ENCODE results near the gene CPSF4. TPM values are rescaled to one million over a fixed set of nuclear protein-coding genes. Genes with fewer than 3 reads are reported as not detected.

The CPSF4 gene
- total RNA-seq, 2 experiments from 2014 or later: 84.4 to 88.6 TPM

GRCh38 chr7:99437946-99438572 is 684 bp upstream of the CPSF4 start:
- no peaks in the 10 kb centered on the region for H3K9me2 ChIP-seq (ENCODE audit: insufficient read depth, low read length)
- intact Hi-C loops (cut with micrococcal nuclease; ENCODE audit: unreplicated experiment): loop anchor here (1.0 to 2.0 kb wide), 2 partner anchors 29 to 30 kb away; partner anchors contain the start of genes ATP5MF, BUD31 and PDAP1
- peak overlapping the region; percentile 24 for H3K27ac ChIP-seq (ENCODE audit: low read depth, low read length, poor library complexity, severe bottlenecking)
- no TSS peak for BruUV-seq (replicated peaks)
- H3K4me2 ChIP-seq (ENCODE audit: low read length): peak overlapping the region; percentile 93
- H4K20me1 ChIP-seq (ENCODE audit: insufficient read depth, low read length): peaks cover 11% of the 10 kb centered on the region
- POLR2A ChIA-PET: interaction anchor here (0.6 to 1.3 kb wide), 6 partner anchors 30 to 1268 kb away, joined by 3 to 11 read pairs (median 3); partner anchors contain the start of genes BUD31, PDAP1, POP7 and ZKSCAN5
- CTCF ChIA-PET (ENCODE audit: unreplicated experiment): interaction anchor here (0.5 to 0.6 kb wide), 2 partner anchors 167 to 1540 kb away, joined by 4 read pairs; no protein-coding TSS in a partner anchor
- peak overlapping the region; percentile 86 for H3K4me3 ChIP-seq (ENCODE audit: low read depth, low read length, poor library complexity, severe bottlenecking)
- no peak for TF ChIP-seq EZH2phosphoT487 (IDR thresholded peaks at IDR 0.05; ENCODE audit: borderline replicate concordance, low read depth, low read length)
- TF ChIP-seq, protein P1, sequence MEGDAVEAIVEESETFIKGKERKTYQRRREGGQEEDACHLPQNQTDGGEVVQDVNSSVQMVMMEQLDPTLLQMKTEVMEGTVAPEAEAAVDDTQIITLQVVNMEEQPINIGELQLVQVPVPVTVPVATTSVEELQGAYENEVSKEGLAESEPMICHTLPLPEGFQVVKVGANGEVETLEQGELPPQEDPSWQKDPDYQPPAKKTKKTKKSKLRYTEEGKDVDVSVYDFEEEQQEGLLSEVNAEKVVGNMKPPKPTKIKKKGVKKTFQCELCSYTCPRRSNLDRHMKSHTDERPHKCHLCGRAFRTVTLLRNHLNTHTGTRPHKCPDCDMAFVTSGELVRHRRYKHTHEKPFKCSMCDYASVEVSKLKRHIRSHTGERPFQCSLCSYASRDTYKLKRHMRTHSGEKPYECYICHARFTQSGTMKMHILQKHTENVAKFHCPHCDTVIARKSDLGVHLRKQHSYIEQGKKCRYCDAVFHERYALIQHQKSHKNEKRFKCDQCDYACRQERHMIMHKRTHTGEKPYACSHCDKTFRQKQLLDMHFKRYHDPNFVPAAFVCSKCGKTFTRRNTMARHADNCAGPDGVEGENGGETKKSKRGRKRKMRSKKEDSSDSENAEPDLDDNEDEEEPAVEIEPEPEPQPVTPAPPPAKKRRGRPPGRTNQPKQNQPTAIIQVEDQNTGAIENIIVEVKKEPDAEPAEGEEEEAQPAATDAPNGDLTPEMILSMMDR (conservative IDR thresholded peaks at IDR 0.05; ENCODE audit: low read length): no peak
- H3K79me2 ChIP-seq (ENCODE audit: insufficient read depth, low read depth, low read length): peaks cover 37% of the 10 kb centered on the region
- H2AFZ ChIP-seq (ENCODE audit: low read length): peak overlapping the region; percentile 77
- no peak for DNase-seq (ENCODE audit: low spot score)
- H3K9me3 ChIP-seq (ENCODE audit: low read length): no peaks in the 10 kb centered on the region
- peaks cover 28% of the 10 kb centered on the region for H3K36me3 ChIP-seq (ENCODE audit: insufficient read depth, low read length)
- H3K4me1 ChIP-seq (ENCODE audit: insufficient read depth, low read length, poor library complexity, severe bottlenecking): peaks cover 18% of the 10 kb centered on the region

GRCh38 chr7:99440195-99440594 is 1.5 kb downstream of the CPSF4 start:
- H3K79me2 ChIP-seq (ENCODE audit: insufficient read depth, low read depth, low read length): peaks cover 37% of the 10 kb centered on the region
- peak overlapping the region; percentile 93 for H3K4me2 ChIP-seq (ENCODE audit: low read length)
- POLR2A ChIA-PET: no interaction called here
- no peak for DNase-seq (ENCODE audit: low spot score)
- peaks cover 11% of the 10 kb centered on the region for H4K20me1 ChIP-seq (ENCODE audit: insufficient read depth, low read length)
- no peaks in the 10 kb centered on the region for H3K9me2 ChIP-seq (ENCODE audit: insufficient read depth, low read length)
- no peak overlapping the region for H2AFZ ChIP-seq (ENCODE audit: low read length)
- H3K27ac ChIP-seq (ENCODE audit: low read depth, low read length, poor library complexity, severe bottlenecking): no peak overlapping the region
- BruUV-seq (replicated peaks): no TSS peak
- no peaks in the 10 kb centered on the region for H3K9me3 ChIP-seq (ENCODE audit: low read length)
- peaks cover 18% of the 10 kb centered on the region for H3K4me1 ChIP-seq (ENCODE audit: insufficient read depth, low read length, poor library complexity, severe bottlenecking)
- peaks cover 34% of the 10 kb centered on the region for H3K36me3 ChIP-seq (ENCODE audit: insufficient read depth, low read length)
- no peak for TF ChIP-seq EZH2phosphoT487 (IDR thresholded peaks at IDR 0.05; ENCODE audit: borderline replicate concordance, low read depth, low read length)
- TF ChIP-seq, protein P1 (conservative IDR thresholded peaks at IDR 0.05; ENCODE audit: low read length): no peak
- intact Hi-C loops (cut with micrococcal nuclease; ENCODE audit: unreplicated experiment): no loop called here
- peak overlapping the region; percentile 86 for H3K4me3 ChIP-seq (ENCODE audit: low read depth, low read length, poor library complexity, severe bottlenecking)
- CTCF ChIA-PET (ENCODE audit: unreplicated experiment): no interaction called here

- no peak overlapping the region for H2AFZ ChIP-seq (ENCODE audit: low read length)
- no peaks in the 10 kb centered on the region for H3K4me1 ChIP-seq (ENCODE audit: insufficient read depth, low read length, poor library complexity, severe bottlenecking)
- H3K27ac ChIP-seq (ENCODE audit: low read depth, low read length, poor library complexity, severe bottlenecking): no peak overlapping the region
- POLR2A ChIA-PET: no interaction called here
- TF ChIP-seq EZH2phosphoT487 (IDR thresholded peaks at IDR 0.05; ENCODE audit: borderline replicate concordance, low read depth, low read length): no peak
- TF ChIP-seq, protein P1 (conservative IDR thresholded peaks at IDR 0.05; ENCODE audit: low read length): no peak
- H3K9me3 ChIP-seq (ENCODE audit: low read length): no peaks in the 10 kb centered on the region
- no peaks in the 10 kb centered on the region; the same call in 1 of the 2 replicates for H4K20me1 ChIP-seq (ENCODE audit: insufficient read depth, low read length)
- no peaks in the 10 kb centered on the region for H3K9me2 ChIP-seq (ENCODE audit: insufficient read depth, low read length)
- intact Hi-C loops (cut with micrococcal nuclease; ENCODE audit: unreplicated experiment): no loop called here
- CTCF ChIA-PET (ENCODE audit: unreplicated experiment): no interaction called here
- no peak overlapping the region for H3K4me3 ChIP-seq (ENCODE audit: low read depth, low read length, poor library complexity, severe bottlenecking)
- DNase-seq (ENCODE audit: low spot score): no peak
- no peak overlapping the region for H3K4me2 ChIP-seq (ENCODE audit: low read length)
- peaks cover 90% of the 10 kb centered on the region for H3K36me3 ChIP-seq (ENCODE audit: insufficient read depth, low read length)
- BruUV-seq (replicated peaks): no TSS peak
- no peaks in the 10 kb centered on the region for H3K79me2 ChIP-seq (ENCODE audit: insufficient read depth, low read depth, low read length)
Measured at GRCh38 chr7:99446096-99446495, 7.4 kb downstream of the CPSF4 start.
